Measurements from ENCODE around the gene SLC5A6.

Gene SLC5A6

GRCh38 chr2:27155069-27155520, 57.0 kb downstream of the SLC5A6 start:
- no peaks in the 10 kb centered on the region for H3K36me3 ChIP-seq (ENCODE audit: control insufficient read depth, insufficient read depth, low read length)
- H3K4me3 ChIP-seq (ENCODE audit: low read length): no peak overlapping the region
- H3K27me3 ChIP-seq (ENCODE audit: control insufficient read depth, insufficient read depth, low read length): no peaks in the 10 kb centered on the region
- DNase-seq (ENCODE audit: low read depth, low spot score): no peak
- no peak overlapping the region for H3K27ac ChIP-seq (ENCODE audit: low read length)
- 0 out of 2 replicates have a peak, but pooled peaks cover 2% of the 10 kb centered on the region for H3K4me1 ChIP-seq (ENCODE audit: control insufficient read depth, insufficient read depth, low read length)
- no peaks in the 10 kb centered on the region for H3K9me3 ChIP-seq (ENCODE audit: control insufficient read depth, insufficient read depth, low read length)
- WGBS (ENCODE audit: insufficient coverage, insufficient read length): no CpG with 5 or more reads among the region's 9 CpGs

GRCh38 chr2:27154488-27154887, 57.6 kb downstream of the SLC5A6 start:
- no peak for DNase-seq (ENCODE audit: low read depth, low spot score)
- Histone ChIP-seq H3K27me3 (ENCODE audit: control insufficient read depth, insufficient read depth, low read length) (no peaks in the 10 kb centered on the region), H3K27ac (ENCODE audit: low read length) (no peak overlapping the region), H3K4me3 (ENCODE audit: low read length) (no peak overlapping the region), H3K36me3 (ENCODE audit: control insufficient read depth, insufficient read depth, low read length) (no peaks in the 10 kb centered on the region), H3K9me3 (ENCODE audit: control insufficient read depth, insufficient read depth, low read length) (no peaks in the 10 kb centered on the region), H3K4me1 (ENCODE audit: control insufficient read depth, insufficient read depth, low read length) (0 out of 2 replicates have a peak, but pooled peaks cover 2% of the 10 kb centered on the region)
- WGBS (ENCODE audit: insufficient coverage, insufficient read length): no CpG with 5 or more reads among the region's 6 CpGs

- Histone ChIP-seq H3K9me3 (ENCODE audit: control insufficient read depth, insufficient read depth, low read length) (no peaks in the 10 kb centered on the region), H3K4me3 (ENCODE audit: low read length) (no peak overlapping the region), H3K27me3 (ENCODE audit: control insufficient read depth, insufficient read depth, low read length) (no peaks in the 10 kb centered on the region), H3K4me1 (ENCODE audit: control insufficient read depth, insufficient read depth, low read length) (no peaks in the 10 kb centered on the region), H3K36me3 (ENCODE audit: control insufficient read depth, insufficient read depth, low read length) (no peaks in the 10 kb centered on the region), H3K27ac (ENCODE audit: low read length) (no peak overlapping the region)
- WGBS (ENCODE audit: insufficient coverage, insufficient read length): no CpG with 5 or more reads among the region's 2 CpGs
- DNase-seq (ENCODE audit: low read depth, low spot score): no peak
These were observed 59.1 kb downstream of the SLC5A6 start for GRCh38 chr2:27152796-27153464.

GRCh38 chr2:27152102-27152795, 59.8 kb downstream of the SLC5A6 start:
- no CpG with 5 or more reads among the region's 8 CpGs for WGBS (ENCODE audit: insufficient coverage, insufficient read length)
- Histone ChIP-seq H3K4me3 (ENCODE audit: low read length) (no peak overlapping the region), H3K36me3 (ENCODE audit: control insufficient read depth, insufficient read depth, low read length) (no peaks in the 10 kb centered on the region), H3K27ac (ENCODE audit: low read length) (no peak overlapping the region), H3K9me3 (ENCODE audit: control insufficient read depth, insufficient read depth, low read length) (no peaks in the 10 kb centered on the region), H3K4me1 (ENCODE audit: control insufficient read depth, insufficient read depth, low read length) (no peaks in the 10 kb centered on the region), H3K27me3 (ENCODE audit: control insufficient read depth, insufficient read depth, low read length) (no peaks in the 10 kb centered on the region)
- no peak for DNase-seq (ENCODE audit: low read depth, low spot score)

GRCh38 chr2:27150639-27151230, 61.3 kb downstream of the SLC5A6 start:
- H3K9me3 ChIP-seq (ENCODE audit: control insufficient read depth, insufficient read depth, low read length): no peaks in the 10 kb centered on the region
- H3K27me3 ChIP-seq (ENCODE audit: control insufficient read depth, insufficient read depth, low read length): no peaks in the 10 kb centered on the region
- no peak overlapping the region for H3K4me3 ChIP-seq (ENCODE audit: low read length)
- H3K4me1 ChIP-seq (ENCODE audit: control insufficient read depth, insufficient read depth, low read length): no peaks in the 10 kb centered on the region
- no peak for DNase-seq (ENCODE audit: low read depth, low spot score)
- no peak overlapping the region for H3K27ac ChIP-seq (ENCODE audit: low read length)
- H3K36me3 ChIP-seq (ENCODE audit: control insufficient read depth, insufficient read depth, low read length): no peaks in the 10 kb centered on the region
- no CpG with 5 or more reads among the region's 8 CpGs for WGBS (ENCODE audit: insufficient coverage, insufficient read length)

Measured in iPS DF 6.9 (cell line).